Stomach (tissue), 9 donors: ENCODE results near the gene NPR2. TPM values are rescaled to one million over a fixed set of nuclear protein-coding genes. Genes with fewer than 3 reads are reported as not detected.

Experiments
- DNase-seq, 2 donors: peaks; one replicate each; pipeline versions ENCODE4 v3.0.0 to v3.0.0-alpha.2; 2013 to 2019
- H3K27ac ChIP-seq, 5 donors: fragments of 200-600 bp in 4 of 5; sonication (generic) in 4 of 5; one replicate each; pipeline ENCODE4 v1.5.1; 2013 to 2019; ENCODE audit warnings: mild to moderate bottlenecking in 1 of 5, moderate library complexity in 1 of 5
- H3K27me3 ChIP-seq, 3 donors: fragments of 200-600 bp; sonication (generic); one replicate each; pipeline ENCODE4 v1.5.1; 2017 to 2019; ENCODE audit warnings: mixed run types in 1 of 3
- H3K36me3 ChIP-seq, 4 donors: fragments of 200-600 bp; sonication (generic); 1 replicate in 3 of 4; 2 replicates in 1 of 4; pipeline ENCODE4 v1.5.1; 2016 to 2019
- H3K4me1 ChIP-seq, 4 donors: fragments of 200-600 bp; sonication (generic); one replicate each; pipeline ENCODE4 v1.5.1; 2016 to 2019
- H3K4me3 ChIP-seq, 4 donors: fragments of 200-600 bp; sonication (generic) in 3 of 4; one replicate each; pipeline ENCODE4 v1.5.1; 2016 to 2019; ENCODE audit warnings: mild to moderate bottlenecking in 1 of 4
- H3K9me3 ChIP-seq, 4 donors: fragments of 200-600 bp; sonication (generic); one replicate each; pipeline ENCODE4 v1.5.1; 2016 to 2019
- CTCF ChIP-seq, 7 experiments: fragments of 450-650 bp in 4 of 7; fragments of 200-600 bp in 3 of 7; sonication (generic) in 3 of 7; IDR thresholded peaks; one replicate each; pipeline ENCODE4 v1.5.1; 2016 to 2019; ENCODE audit warnings: antibody characterized with exemption in 7 of 7, control low read depth in 2 of 7, mild to moderate bottlenecking in 1 of 7
- EP300 ChIP-seq: sonication (generic); formaldehyde crosslinking; IDR thresholded peaks from one replicate; pipeline ENCODE4 v1.6.1; 2017; ENCODE audit warnings: antibody characterized with exemption
- POLR2A ChIP-seq, 4 donors: fragments of 450-650 bp; IDR thresholded peaks; one replicate each; pipeline ENCODE4 v1.6.1; 2016; ENCODE audit warnings: antibody characterized with exemption in 4 of 4, control low read depth in 2 of 4, mild to moderate bottlenecking in 1 of 4, moderate library complexity in 1 of 4
- POLR2AphosphoS5 ChIP-seq, 3 donors: sonication (generic); formaldehyde crosslinking; IDR thresholded peaks; one replicate each; pipeline ENCODE4 v1.6.1; 2016; ENCODE audit warnings: antibody characterized with exemption in 3 of 3
- WGBS, 5 donors: extraction: QIAGEN DNeasy Blood & Tissue Kit in 3 of 5; methylation state at CpG; one replicate each; pipeline versions ENCODE4 v1.1.5 to v1.1.7; 2013 to 2018; 5-methylcytosine and 5-hydroxymethylcytosine counted together
- intact Hi-C: fragments of 100-400 bp; cut with DNase I; formaldehyde crosslinking; loops from one replicate; pipeline ENCODE4 v1.15.1; 2023; ENCODE audit warnings: low total_unique reads
- polyA plus RNA-seq, 3 donors: library from polyadenylated mRNA; stranded (reverse); fragments of 200-250 nt; gene quantifications; one replicate each; pipeline ENCODE4 v1.2.3, GENCODE V29; 2013
- total RNA-seq, 5 donors: library from RNA; depleted of rRNA; stranded (reverse); fragments of >200 nt; gene quantifications; one replicate each; pipeline versions ENCODE4 v1.1.0 to v1.2.3, GENCODE V29; 2014 to 2016
- donor health status: healthy with polysubstance abuse.
- donor health status: Bipolar disorder and iron deficiency.
- donor health status: healthy.

Gene NPR2
- total and polyA plus RNA-seq, 8 donors, result 3.1 to 75.5 (median 9.7) TPM

GRCh38 chr9:35839926-35840325, 48.5 kb downstream of the NPR2 start:
- WGBS, 5 donors, result 85 to 94% (median 89%) methylated on average over 5 of the region's 5 CpGs
- H3K36me3 ChIP-seq, result peaks cover 0 to 11% (median 2%) of the 10 kb centered on the region in 4 donors

GRCh38 chr9:35840881-35841644, 49.7 kb downstream of the NPR2 start:
- intact Hi-C loops, result no loop called here
- H3K4me1 ChIP-seq, result peaks cover 25 to 38% (median 28%) of the 10 kb centered on the region in 4 donors
- H3K9me3 ChIP-seq, result no peaks in the 10 kb centered on the region
- peaks cover 0 to 10% (median 0%) of the 10 kb centered on the region in 3 donors for H3K27me3 ChIP-seq
- peak in 1 of 2 donors; percentile 52 for DNase-seq
- no peak overlapping the region for H3K4me3 ChIP-seq
- WGBS, 5 donors, result 75 to 93% (median 91%) methylated on average over 15 of the region's 15 CpGs
- TF ChIP-seq POLR2A (IDR thresholded peaks at IDR 0.05) (no peak), POLR2AphosphoS5 (IDR thresholded peaks at IDR 0.05) (no peak)
- no peak overlapping the region for H3K27ac ChIP-seq
- H3K36me3 ChIP-seq, result peaks cover 0 to 9% (median under 1%) of the 10 kb centered on the region in 4 donors

More at GRCh38 chr9:35839926-35840325, 48.5 kb downstream of the NPR2 start:
- H3K27me3 ChIP-seq, result peaks cover 0 to 10% (median 0%) of the 10 kb centered on the region in 3 donors
- intact Hi-C loops, result no loop called here
- no peak for DNase-seq
- H3K9me3 ChIP-seq, result no peaks in the 10 kb centered on the region
- H3K4me3 ChIP-seq, result no peak overlapping the region
- H3K27ac ChIP-seq, result no peak overlapping the region
- no peak for TF ChIP-seq EP300
- TF ChIP-seq POLR2A (IDR thresholded peaks at IDR 0.05), result no peak
- TF ChIP-seq POLR2AphosphoS5 (IDR thresholded peaks at IDR 0.05), result no peak
- no peak for TF ChIP-seq CTCF (IDR thresholded peaks at IDR 0.05)
- H3K4me1 ChIP-seq, result peaks cover 17 to 38% (median 27%) of the 10 kb centered on the region in 4 donors

GRCh38 chr9:35841645-35841900, 50.2 kb downstream of the NPR2 start:
- H3K9me3 ChIP-seq, result no peaks in the 10 kb centered on the region
- H3K27me3 ChIP-seq, result peaks cover 0 to 15% (median 0%) of the 10 kb centered on the region in 3 donors
- TF ChIP-seq POLR2AphosphoS5 (IDR thresholded peaks at IDR 0.05), result no peak
- TF ChIP-seq EP300, result no peak
- no peak for TF ChIP-seq CTCF (IDR thresholded peaks at IDR 0.05)
- no peak overlapping the region for H3K27ac ChIP-seq
- H3K4me3 ChIP-seq, result no peak overlapping the region
- DNase-seq, result no peak
- H3K36me3 ChIP-seq, result peaks cover 0 to 14% (median 4%) of the 10 kb centered on the region in 4 donors
- 71 to 96% (median 85%) methylated on average over 4 to 5 of the region's 5 CpGs for WGBS, 5 donors
- peaks cover 30 to 43% (median 31%) of the 10 kb centered on the region in 4 donors for H3K4me1 ChIP-seq
- intact Hi-C loops, result no loop called here

GRCh38 chr9:35842020-35842745, 50.8 kb downstream of the NPR2 start:
- TF ChIP-seq POLR2AphosphoS5 (IDR thresholded peaks at IDR 0.05), result no peak
- TF ChIP-seq EP300, result no peak
- no peak for TF ChIP-seq CTCF (IDR thresholded peaks at IDR 0.05)
- no peak for TF ChIP-seq POLR2A (IDR thresholded peaks at IDR 0.05)
- peaks cover 0 to 16% (median 0%) of the 10 kb centered on the region in 3 donors for H3K27me3 ChIP-seq
- DNase-seq, result no peak
- H3K9me3 ChIP-seq, result no peaks in the 10 kb centered on the region
- WGBS, 5 donors, result 92 to 95% (median 93%) methylated on average over 9 to 17 of the region's 17 CpGs
- H3K4me1 ChIP-seq, result peaks cover 34 to 49% (median 36%) of the 10 kb centered on the region in 4 donors
- peaks cover 0 to 20% (median 11%) of the 10 kb centered on the region in 4 donors for H3K36me3 ChIP-seq
- no peak overlapping the region for H3K4me3 ChIP-seq
- intact Hi-C loops, result no loop called here
- H3K27ac ChIP-seq, result peak overlapping the region in 1 of 5 donors; percentile 82
